Measurements from ENCODE around the gene FNDC10.

Gene FNDC10

GRCh38 chr1:1615256-1616044, 15.5 kb upstream of the FNDC10 start, which contains the start of gene MIB2:
MIB2 (plus strand) TSS chr1:1615500; CDS start chr1:1623453, 7,953 bp downstream.
- DNase-seq = peak; percentile 96

GRCh38 chr1:1614954-1615255, 15.0 kb upstream of the FNDC10 start:
- DNase-seq = no peak

DNA sequence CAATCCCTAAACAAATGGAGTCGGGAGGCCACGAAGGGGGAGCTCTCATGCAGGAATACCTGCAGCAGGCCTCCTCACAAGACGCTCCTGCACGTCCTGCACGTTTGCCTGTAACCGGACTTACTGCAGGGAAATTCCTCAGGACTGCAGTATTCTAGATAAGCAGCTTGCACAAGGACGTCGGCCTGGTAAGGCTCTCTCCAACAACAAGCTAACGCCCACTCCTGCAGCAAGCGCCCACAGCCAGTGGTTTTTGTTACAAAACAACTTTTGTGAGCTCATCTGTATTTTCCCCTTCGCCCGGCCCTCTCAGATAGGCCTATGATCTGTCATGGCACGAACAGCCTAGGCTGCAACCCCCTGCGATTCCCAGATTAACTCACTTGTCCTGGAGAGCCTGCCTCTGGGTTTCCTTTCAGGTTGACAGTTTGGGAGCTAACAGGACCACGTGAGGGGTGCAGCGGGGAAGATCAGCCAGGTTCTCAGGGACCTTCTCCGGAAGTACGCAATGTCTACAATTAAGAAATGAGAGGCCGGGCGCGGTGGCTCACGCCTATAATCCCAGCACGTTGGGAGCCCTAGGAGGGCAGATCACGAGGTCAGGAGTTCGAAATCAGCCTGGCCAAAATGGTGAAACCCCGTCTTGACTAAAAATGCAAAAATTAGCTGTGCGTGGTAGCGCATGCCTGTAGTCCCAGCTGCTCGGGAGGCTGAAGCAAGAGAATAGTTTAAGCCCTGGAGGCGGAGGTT, 14.4 kb upstream of the FNDC10 start:
- peak; percentile 71 for DNase-seq

DNA sequence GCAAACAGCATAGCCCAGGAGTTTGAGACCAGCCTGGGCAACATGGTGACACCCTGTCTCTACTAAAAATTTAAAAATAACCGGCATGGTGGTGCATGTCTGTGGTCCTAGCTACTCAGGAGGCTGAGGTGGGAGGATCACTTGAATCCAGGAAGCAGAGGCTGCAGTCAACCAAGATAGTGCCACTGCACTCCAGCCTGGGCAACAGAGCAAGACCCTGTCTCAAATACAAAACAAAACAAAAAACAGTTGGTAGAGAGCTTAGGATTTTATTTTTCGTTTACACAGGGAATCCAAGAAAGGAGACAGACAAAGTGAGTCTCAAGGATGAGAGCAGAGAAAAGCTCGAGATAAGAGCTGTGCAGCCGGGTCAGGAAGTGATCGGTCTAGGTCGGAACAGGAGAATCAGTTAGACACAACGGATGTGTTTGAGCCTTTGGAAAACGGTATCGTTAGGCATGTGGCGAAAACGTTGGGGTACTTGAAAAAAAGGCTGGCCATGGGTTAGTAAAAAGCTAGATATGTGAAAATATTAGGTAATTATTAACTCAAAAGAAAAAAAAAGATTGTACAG, 13.7 kb upstream of the FNDC10 start:
- no peak for DNase-seq

GRCh38 chr1:1612104-1612400, 12.1 kb upstream of the FNDC10 start:
- DNase-seq = no peak

- DNase-seq = no peak
Observed at GRCh38 chr1:1610796-1611195, 10.9 kb upstream of the FNDC10 start.

DNA sequence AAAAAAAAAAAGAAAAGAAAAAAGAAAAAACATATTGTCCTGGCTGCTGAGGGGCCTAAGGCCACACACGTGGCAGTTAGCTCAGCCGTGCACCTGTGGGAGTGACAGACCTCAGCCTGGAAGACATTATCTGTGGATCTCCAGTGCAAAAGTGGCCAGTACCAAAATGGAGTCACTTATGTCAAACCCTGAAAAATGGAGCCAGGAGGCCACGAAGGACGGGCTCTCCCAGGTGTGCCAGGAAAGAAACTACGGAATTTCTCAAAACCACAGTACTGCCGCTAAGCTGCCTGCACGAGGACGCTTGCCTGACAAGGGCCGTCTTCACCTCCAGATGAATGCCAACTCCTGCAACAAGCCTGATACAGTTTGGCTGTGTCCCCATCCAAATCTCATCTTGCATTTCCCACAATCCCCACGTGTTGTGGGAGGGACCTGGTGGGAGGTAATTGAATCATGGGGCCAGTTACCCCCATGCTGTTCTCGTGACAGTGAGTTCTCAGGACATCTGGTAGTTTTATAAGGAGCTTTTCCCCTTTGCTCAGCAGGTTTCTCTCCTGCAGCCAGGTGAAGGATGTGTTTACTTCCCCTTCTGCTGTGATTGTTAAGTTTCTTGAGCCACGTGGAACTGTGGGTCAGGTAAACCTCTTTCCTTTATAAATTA, 10.0 kb upstream of the FNDC10 start:
- no peak for DNase-seq

DNA sequence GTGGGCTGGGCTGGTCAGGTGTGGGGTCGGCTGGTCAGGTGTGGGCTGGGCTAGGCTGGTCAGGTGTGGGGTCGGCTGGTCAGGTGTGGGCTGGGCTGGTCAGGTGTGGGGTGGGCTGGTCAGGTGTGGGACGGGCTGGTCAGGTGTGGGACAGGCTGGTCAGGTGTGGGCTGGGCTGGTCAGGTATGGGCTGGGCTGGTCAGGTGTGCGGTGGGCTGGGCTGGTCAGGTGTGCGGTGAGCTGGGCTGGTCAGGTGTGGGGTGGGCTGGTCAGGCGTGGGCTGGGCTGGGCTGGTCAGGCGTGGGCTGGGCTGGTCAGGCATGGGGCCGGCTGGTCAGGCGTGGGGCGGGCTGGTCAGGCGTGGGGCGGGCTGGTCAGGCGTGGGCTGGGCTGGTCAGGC, 6.3 kb upstream of the FNDC10 start:
- DNase-seq = no peak

- no peak for DNase-seq
Observed at GRCh38 chr1:1605724-1606123, 5.8 kb upstream of the FNDC10 start.

DNA sequence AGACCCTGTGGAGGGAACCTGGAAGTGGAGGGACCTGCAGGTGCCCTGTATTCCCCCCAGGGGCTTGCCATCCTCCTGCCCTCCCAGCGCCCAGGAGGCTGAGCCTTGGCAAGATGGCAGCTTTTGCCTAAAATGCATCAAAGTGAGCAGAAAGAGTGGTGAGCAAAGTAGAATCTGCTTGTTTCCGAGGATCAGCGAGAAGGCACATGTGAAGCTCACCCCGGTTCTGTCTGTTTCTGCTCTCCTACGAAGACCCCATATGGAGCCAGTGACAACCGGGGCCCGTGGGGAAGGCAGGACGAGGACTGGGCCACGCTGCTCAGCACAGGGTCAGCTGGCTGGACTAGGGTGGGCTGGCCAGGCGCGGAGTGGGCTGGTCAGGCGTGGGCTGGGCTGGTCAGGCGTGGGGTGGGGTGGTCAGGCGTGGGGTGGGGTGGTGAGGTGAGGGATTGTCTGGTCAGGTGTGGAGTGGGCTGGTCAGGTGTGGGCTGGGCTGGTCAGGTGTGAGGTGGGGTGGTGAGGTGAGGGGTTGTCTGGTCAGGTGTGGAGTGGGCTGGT, 5.2 kb upstream of the FNDC10 start:
- no peak for DNase-seq

DNA sequence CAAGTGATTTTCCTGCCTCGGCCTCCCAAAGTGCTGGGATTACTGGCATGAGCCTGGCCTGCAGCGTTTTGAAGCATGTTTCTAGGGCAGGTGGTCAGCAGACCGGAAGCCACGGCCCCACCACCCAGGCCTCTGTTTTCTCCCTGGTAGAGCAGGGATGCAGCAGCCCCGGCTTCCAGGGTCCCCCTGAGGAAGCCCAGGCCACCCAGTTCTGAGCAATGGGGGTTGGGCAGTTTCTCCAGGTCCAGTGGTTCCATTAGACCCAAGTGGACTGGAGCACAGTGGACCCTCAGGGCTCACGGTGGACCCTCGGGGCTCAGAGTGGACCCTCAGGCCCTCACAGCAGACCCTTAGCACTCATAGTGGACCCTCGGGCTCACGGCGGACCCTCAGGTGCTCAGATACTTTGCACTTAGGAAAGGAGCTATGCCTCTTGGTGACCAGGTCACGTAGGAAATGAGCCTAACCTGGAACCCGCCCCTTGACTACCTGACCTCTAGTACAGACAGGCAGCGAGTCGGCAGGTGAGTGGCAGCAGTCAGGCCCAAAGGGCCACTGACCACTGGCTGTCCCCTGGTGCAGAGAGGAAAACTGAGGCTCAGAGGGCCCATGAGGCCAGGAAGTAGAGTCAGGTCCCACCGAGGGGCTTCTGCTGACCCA, 4.6 kb upstream of the FNDC10 start:
- no peak for DNase-seq

GRCh38 chr1:1603671-1604373, 3.9 kb upstream of the FNDC10 start:
- no peak for DNase-seq

- no peak for DNase-seq
Observed at GRCh38 chr1:1602968-1603506, 3.1 kb upstream of the FNDC10 start.

DNA sequence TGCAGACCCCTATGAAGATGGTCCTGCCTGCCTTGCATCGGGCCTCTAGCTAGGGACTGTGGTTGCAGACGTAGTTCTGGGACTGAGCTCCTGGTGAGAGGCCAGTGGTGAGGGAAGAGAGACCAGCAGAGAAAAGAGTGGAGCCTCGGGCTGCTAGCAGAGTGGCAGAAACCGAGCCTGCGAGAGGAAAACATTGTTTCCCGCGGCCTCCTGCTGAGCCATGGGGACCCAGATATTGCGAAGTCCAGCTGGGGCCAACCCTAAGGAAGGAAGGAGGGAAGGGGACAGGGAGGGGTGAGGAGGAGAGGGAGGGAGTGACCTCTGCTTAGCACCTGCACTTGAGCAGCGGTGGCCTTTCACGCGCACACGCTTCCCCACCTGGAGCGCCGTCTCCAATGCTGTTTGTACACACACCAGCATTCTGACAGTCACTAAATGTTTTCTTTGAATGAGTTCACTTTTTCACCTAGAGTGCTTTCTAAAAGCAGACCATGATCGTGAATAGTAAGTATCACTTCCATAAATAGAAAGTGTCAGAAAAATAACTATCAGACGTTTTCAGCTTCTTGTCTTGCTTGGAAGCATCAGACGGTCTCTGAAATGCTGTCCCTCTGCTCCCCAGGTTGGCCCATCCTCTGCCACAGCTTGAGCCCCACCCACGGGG, 2.5 kb upstream of the FNDC10 start:
- DNase-seq = no peak

GRCh38 chr1:1601564-1602303, 1.8 kb upstream of the FNDC10 start:
- no peak for DNase-seq

DNA sequence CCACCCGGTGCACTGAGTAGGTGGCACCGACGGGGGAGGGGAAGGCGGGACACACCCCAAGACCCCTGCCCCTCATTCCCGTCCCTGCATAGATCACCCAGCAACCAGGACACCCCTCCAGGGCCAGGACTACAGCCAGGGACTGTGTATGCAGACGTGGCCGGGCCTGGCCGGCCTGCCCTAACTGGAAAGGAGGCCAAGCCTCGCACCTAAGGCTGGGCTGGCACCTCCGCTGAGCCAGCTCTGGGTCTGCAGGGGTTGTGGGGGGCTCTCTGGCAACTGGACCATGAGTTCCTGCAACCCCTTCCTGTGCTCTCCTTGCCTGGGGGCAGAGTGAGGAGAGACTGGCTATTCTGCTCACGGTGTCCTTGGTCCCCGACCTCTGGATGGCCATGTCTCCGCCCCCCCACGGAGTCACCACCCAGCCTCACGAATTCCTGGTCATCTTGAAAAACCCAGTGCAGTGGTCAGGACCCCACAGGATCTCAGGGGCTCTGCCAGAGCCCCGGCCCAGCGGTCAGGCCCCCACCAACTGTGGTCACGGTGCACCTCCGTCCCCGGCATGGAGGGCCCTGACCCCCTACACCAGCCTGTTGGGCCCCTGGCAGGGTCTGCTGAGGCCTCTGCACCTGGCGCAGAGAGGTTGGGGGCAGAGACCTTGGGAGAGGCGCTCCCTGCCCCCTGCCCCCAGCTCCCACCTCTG, 1.1 kb upstream of the FNDC10 start:
- DNase-seq = no peak

- peak; percentile 33 for DNase-seq
Observed at GRCh38 chr1:1599030-1599934, 653 bp downstream of the FNDC10 start.

- DNase-seq = no peak
Observed at GRCh38 chr1:1598720-1599029, 1.3 kb downstream of the FNDC10 start.
